ENCODE results near the gene IGSF6.

GRCh38 chr16:21646721-21647561 lies 5.5 kb downstream of the IGSF6 start:
- TF ChIP-seq RFX5 (IDR thresholded peaks at IDR 0.05; ENCODE audit: low read depth, low read length) (no peak), EP400 (IDR thresholded peaks at IDR 0.05) (no peak), CTCF (IDR thresholded peaks at IDR 0.05 in 2 of 3, conservative IDR thresholded peaks at IDR 0.05 in 1 of 3; ENCODE audit: insufficient read depth in 2 of 3, low read depth in 1 of 3, low read length in 3 of 3) (no peak), HMG20B (CRISPR knock-in tag; IDR thresholded peaks at IDR 0.05) (no peak), SMARCA5 (IDR thresholded peaks at IDR 0.05) (no peak), BRCA1 (IDR thresholded peaks at IDR 0.05) (no peak), BRCA1 (CRISPR knock-in tag; IDR thresholded peaks at IDR 0.05) (no peak), ZNF12 (CRISPR knock-in tag; IDR thresholded peaks at IDR 0.05) (no peak), COPS2 (conservative IDR thresholded peaks at IDR 0.05) (no peak), NCOA6 (IDR thresholded peaks at IDR 0.05) (no peak), HCFC1 (IDR thresholded peaks at IDR 0.05; ENCODE audit: low read depth, low read length) (no peak), NCOR1 (IDR thresholded peaks at IDR 0.05) (no peak)
- TF ChIP-seq, protein P1, sequence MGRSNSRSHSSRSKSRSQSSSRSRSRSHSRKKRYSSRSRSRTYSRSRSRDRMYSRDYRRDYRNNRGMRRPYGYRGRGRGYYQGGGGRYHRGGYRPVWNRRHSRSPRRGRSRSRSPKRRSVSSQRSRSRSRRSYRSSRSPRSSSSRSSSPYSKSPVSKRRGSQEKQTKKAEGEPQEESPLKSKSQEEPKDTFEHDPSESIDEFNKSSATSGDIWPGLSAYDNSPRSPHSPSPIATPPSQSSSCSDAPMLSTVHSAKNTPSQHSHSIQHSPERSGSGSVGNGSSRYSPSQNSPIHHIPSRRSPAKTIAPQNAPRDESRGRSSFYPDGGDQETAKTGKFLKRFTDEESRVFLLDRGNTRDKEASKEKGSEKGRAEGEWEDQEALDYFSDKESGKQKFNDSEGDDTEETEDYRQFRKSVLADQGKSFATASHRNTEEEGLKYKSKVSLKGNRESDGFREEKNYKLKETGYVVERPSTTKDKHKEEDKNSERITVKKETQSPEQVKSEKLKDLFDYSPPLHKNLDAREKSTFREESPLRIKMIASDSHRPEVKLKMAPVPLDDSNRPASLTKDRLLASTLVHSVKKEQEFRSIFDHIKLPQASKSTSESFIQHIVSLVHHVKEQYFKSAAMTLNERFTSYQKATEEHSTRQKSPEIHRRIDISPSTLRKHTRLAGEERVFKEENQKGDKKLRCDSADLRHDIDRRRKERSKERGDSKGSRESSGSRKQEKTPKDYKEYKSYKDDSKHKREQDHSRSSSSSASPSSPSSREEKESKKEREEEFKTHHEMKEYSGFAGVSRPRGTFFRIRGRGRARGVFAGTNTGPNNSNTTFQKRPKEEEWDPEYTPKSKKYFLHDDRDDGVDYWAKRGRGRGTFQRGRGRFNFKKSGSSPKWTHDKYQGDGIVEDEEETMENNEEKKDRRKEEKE (IDR thresholded peaks at IDR 0.05; ENCODE audit: borderline replicate concordance in 1 of 2, control insufficient read depth in 1 of 2, low read depth in 2 of 2, low read length in 1 of 2): no peak
